Loucy (cell line): ENCODE data around the gene ALG13.

Experiments used
- H2AFZ ChIP-seq: fragments of 200-600 bp; sonication (generic); 2 replicates; pipeline ENCODE4 v1.6.0; 2016; ENCODE audit warnings: antibody characterized with exemption, mild to moderate bottlenecking, low read length, moderate library complexity
- H3F3A ChIP-seq: fragments of 200-600 bp; 2 replicates; pipeline ENCODE4 v1.6.0; 2016; ENCODE audit warnings: antibody characterized with exemption, low read depth, mild to moderate bottlenecking
- H3K27me3 ChIP-seq: fragments of 200-600 bp; sonication (generic); 2 replicates; pipeline ENCODE4 v1.6.1; 2014; ENCODE audit warnings: low read length, mild to moderate bottlenecking; ENCODE audit not compliant: insufficient read depth, poor library complexity, severe bottlenecking
- H3K36me3 ChIP-seq: fragments of 200-600 bp; sonication (generic); 2 replicates; pipeline ENCODE4 v1.6.1; 2016; ENCODE audit warnings: low read length; ENCODE audit not compliant: insufficient read depth
- H3K4me1 ChIP-seq: fragments of 200-600 bp; sonication (generic); 2 replicates; pipeline ENCODE4 v1.5.1; 2014; ENCODE audit warnings: low read length, mild to moderate bottlenecking; ENCODE audit not compliant: insufficient read depth, poor library complexity, severe bottlenecking
- H3K4me2 ChIP-seq: fragments of 200-600 bp; sonication (generic); 2 replicates; pipeline ENCODE4 v1.6.0; 2014; ENCODE audit warnings: antibody characterized with exemption, low read length, low read depth, mild to moderate bottlenecking; ENCODE audit not compliant: poor library complexity, severe bottlenecking
- H3K4me3 ChIP-seq: fragments of 200-600 bp; sonication (generic); 2 replicates; pipeline ENCODE4 v1.5.1; 2014; ENCODE audit warnings: low read length, mild to moderate bottlenecking, mixed read lengths; ENCODE audit not compliant: poor library complexity, severe bottlenecking
- H3K79me2 ChIP-seq: fragments of 200-600 bp; sonication (generic); 2 replicates; pipeline ENCODE4 v1.6.1; 2014; ENCODE audit warnings: low read length; ENCODE audit not compliant: insufficient read depth
- H3K9ac ChIP-seq: fragments of 200-600 bp; sonication (generic); 2 replicates; pipeline ENCODE4 v1.6.0; 2014; ENCODE audit warnings: mild to moderate bottlenecking, low read depth, low read length, moderate library complexity; ENCODE audit not compliant: poor library complexity, severe bottlenecking
- H3K9me2 ChIP-seq: fragments of 200-600 bp; sonication (generic); replicated peaks from 2 replicates; pipeline ENCODE4 v1.6.1; 2016; ENCODE audit warnings: low read depth, low read length, mixed read lengths
- H3K9me3 ChIP-seq: fragments of 200-600 bp; sonication (generic); 2 replicates; pipeline ENCODE4 v1.6.1; 2014; ENCODE audit warnings: mild to moderate bottlenecking, antibody characterized with exemption, low read length, low read depth; ENCODE audit not compliant: insufficient read depth
- H4K20me1 ChIP-seq: fragments of 200-600 bp; sonication (generic); 2 replicates; pipeline ENCODE4 v1.6.0; 2014; ENCODE audit warnings: antibody characterized with exemption, low read length, mild to moderate bottlenecking; ENCODE audit not compliant: insufficient read depth, poor library complexity, severe bottlenecking
- EZH2phosphoT487 ChIP-seq: fragments of 200-600 bp; IDR thresholded peaks from 2 replicates; pipeline ENCODE4 v1.6.1; 2018; ENCODE audit warnings: antibody characterized with exemption, mild to moderate bottlenecking, moderate library complexity, borderline replicate concordance
- TF ChIP-seq, protein P1 (sequence below): fragments of 200-600 bp; sonication (generic); conservative IDR thresholded peaks from 2 replicates; pipeline ENCODE4 v1.5.1; 2014; ENCODE audit warnings: mild to moderate bottlenecking, antibody characterized with exemption, low read length

Gene ALG13

DNA sequence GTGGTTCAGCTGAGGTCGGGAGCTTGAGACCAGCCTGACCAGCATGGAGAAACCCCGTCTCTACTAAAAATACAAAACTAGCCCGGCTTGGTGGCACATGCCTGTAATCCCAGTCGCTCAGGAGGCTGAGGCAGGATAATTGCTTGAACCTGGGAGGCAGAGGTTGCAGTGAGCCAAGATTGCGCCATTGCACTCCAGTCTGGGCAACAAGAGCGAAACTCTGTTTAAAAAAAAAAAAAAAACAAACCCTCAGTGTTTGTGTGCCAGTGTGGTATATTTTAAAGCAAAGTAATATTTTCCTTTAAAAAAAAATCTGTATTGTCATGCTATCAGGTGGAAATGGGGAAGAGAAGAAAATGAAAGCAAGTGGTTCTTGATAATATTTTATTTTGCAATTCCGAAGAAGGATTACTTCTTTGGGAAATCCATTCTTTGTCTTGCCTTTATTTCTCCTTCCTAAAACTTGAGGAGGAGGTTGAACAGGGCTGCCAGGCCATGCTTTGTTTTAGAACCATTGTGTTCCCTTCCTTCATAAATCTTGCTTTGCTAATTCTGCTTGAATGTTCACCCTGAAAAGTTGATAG, 14.4 kb downstream of the ALG13 start:
- no peaks in the 10 kb centered on the region for H3K9me3 ChIP-seq
- H2AFZ ChIP-seq: no peak overlapping the region
- H3K4me3 ChIP-seq: no peak overlapping the region
- no peak overlapping the region for H3K4me2 ChIP-seq
- no peaks in the 10 kb centered on the region for H3K27me3 ChIP-seq
- TF ChIP-seq, protein P1, sequence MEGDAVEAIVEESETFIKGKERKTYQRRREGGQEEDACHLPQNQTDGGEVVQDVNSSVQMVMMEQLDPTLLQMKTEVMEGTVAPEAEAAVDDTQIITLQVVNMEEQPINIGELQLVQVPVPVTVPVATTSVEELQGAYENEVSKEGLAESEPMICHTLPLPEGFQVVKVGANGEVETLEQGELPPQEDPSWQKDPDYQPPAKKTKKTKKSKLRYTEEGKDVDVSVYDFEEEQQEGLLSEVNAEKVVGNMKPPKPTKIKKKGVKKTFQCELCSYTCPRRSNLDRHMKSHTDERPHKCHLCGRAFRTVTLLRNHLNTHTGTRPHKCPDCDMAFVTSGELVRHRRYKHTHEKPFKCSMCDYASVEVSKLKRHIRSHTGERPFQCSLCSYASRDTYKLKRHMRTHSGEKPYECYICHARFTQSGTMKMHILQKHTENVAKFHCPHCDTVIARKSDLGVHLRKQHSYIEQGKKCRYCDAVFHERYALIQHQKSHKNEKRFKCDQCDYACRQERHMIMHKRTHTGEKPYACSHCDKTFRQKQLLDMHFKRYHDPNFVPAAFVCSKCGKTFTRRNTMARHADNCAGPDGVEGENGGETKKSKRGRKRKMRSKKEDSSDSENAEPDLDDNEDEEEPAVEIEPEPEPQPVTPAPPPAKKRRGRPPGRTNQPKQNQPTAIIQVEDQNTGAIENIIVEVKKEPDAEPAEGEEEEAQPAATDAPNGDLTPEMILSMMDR: no peak
- TF ChIP-seq EZH2phosphoT487: no peak
- no peak overlapping the region for H3K9ac ChIP-seq
- H3K9me2 ChIP-seq: no peaks in the 10 kb centered on the region
- H4K20me1 ChIP-seq: no peaks in the 10 kb centered on the region
- no peaks in the 10 kb centered on the region for H3K36me3 ChIP-seq
- H3K4me1 ChIP-seq: no peaks in the 10 kb centered on the region
- H3K79me2 ChIP-seq: no peaks in the 10 kb centered on the region
- H3F3A ChIP-seq: no peaks in the 10 kb centered on the region

GRCh38 chrX:111719426-111720210, 38.6 kb downstream of the ALG13 start:
- H2AFZ ChIP-seq: no peak overlapping the region
- H3K79me2 ChIP-seq: no peaks in the 10 kb centered on the region
- H3F3A ChIP-seq: no peaks in the 10 kb centered on the region
- no peaks in the 10 kb centered on the region for H3K9me2 ChIP-seq
- H3K36me3 ChIP-seq: no peaks in the 10 kb centered on the region
- H3K9ac ChIP-seq: no peak overlapping the region
- H3K4me2 ChIP-seq: no peak overlapping the region
- no peaks in the 10 kb centered on the region for H3K27me3 ChIP-seq
- no peak for TF ChIP-seq EZH2phosphoT487
- TF ChIP-seq, protein P1: peak; percentile 55
- H3K4me1 ChIP-seq: no peaks in the 10 kb centered on the region
- no peak overlapping the region for H3K4me3 ChIP-seq
- H4K20me1 ChIP-seq: no peaks in the 10 kb centered on the region
- no peaks in the 10 kb centered on the region for H3K9me3 ChIP-seq

- Histone ChIP-seq H3F3A (no peaks in the 10 kb centered on the region), H3K9me2 (no peaks in the 10 kb centered on the region), H3K9ac (no peak overlapping the region), H2AFZ (no peak overlapping the region), H3K27me3 (no peaks in the 10 kb centered on the region), H3K4me1 (no peaks in the 10 kb centered on the region), H3K4me2 (no peak overlapping the region), H3K9me3 (no peaks in the 10 kb centered on the region), H3K79me2 (no peaks in the 10 kb centered on the region), H3K4me3 (no peak overlapping the region), H3K36me3 (no peaks in the 10 kb centered on the region), H4K20me1 (no peaks in the 10 kb centered on the region)
- TF ChIP-seq, protein P1: no peak
- TF ChIP-seq EZH2phosphoT487: no peak
Measured at GRCh38 chrX:111728096-111728495, 47.1 kb downstream of the ALG13 start.
